H9 (cell line): ENCODE data around the gene RIMBP2. TPM values are rescaled to one million over a fixed set of nuclear protein-coding genes. Genes with fewer than 3 reads are reported as not detected.

Experiments
- DNase-seq: peaks from one replicate; pipeline ENCODE4 v3.0.0-alpha.2; 2017
- H2AFZ ChIP-seq: one replicate; pipeline ENCODE4 v1.6.1; 2013; ENCODE audit warnings: mild to moderate bottlenecking, low read length, control low read depth, moderate library complexity
- H2AK5ac ChIP-seq: 2 replicates; pipeline ENCODE4 v1.6.1; 2013; ENCODE audit warnings: low read length, control low read depth, mixed read lengths; ENCODE audit not compliant: insufficient read length
- H2BK120ac ChIP-seq: one replicate; pipeline ENCODE4 v1.6.1; 2013; ENCODE audit warnings: low read depth, mild to moderate bottlenecking, low read length, control low read depth, inconsistent platforms; ENCODE audit not compliant: poor library complexity, severe bottlenecking
- H2BK12ac ChIP-seq: 2 replicates; pipeline ENCODE4 v1.6.1; 2013; ENCODE audit warnings: low read length, control low read depth, mixed read lengths, low read depth; ENCODE audit not compliant: insufficient read length
- H2BK15ac ChIP-seq: 2 replicates; pipeline ENCODE4 v1.6.1; 2013; ENCODE audit warnings: low read depth, low read length, control low read depth
- H2BK20ac ChIP-seq: one replicate; pipeline ENCODE4 v1.6.1; 2013; ENCODE audit warnings: low read depth, mild to moderate bottlenecking, low read length, control low read depth, inconsistent platforms; ENCODE audit not compliant: poor library complexity, severe bottlenecking
- H2BK5ac ChIP-seq: 2 replicates; pipeline ENCODE4 v1.6.1; 2013; ENCODE audit warnings: low read length, control low read depth, mixed read lengths; ENCODE audit not compliant: insufficient read length
- H3K14ac ChIP-seq: 2 replicates; pipeline ENCODE4 v1.6.1; 2013; ENCODE audit warnings: low read length, control low read depth; ENCODE audit not compliant: insufficient read depth
- H3K18ac ChIP-seq: 2 replicates; pipeline ENCODE4 v1.6.1; 2013; ENCODE audit warnings: low read depth, mild to moderate bottlenecking, mixed read lengths, low read length, control low read depth; ENCODE audit not compliant: insufficient read length
- H3K23ac ChIP-seq: 2 replicates; pipeline ENCODE4 v1.6.1; 2013; ENCODE audit warnings: low read length, control low read depth, mixed read lengths, low read depth; ENCODE audit not compliant: insufficient read length
- H3K23me2 ChIP-seq: 2 replicates; pipeline ENCODE4 v1.6.1; 2013; ENCODE audit warnings: low read depth, mild to moderate bottlenecking, mixed read lengths, low read length, control low read depth; ENCODE audit not compliant: insufficient read length, poor library complexity, severe bottlenecking
- H3K27ac ChIP-seq: 2 replicates; pipeline ENCODE4 v1.5.1; 2013; ENCODE audit warnings: low read length, control low read depth, mixed read lengths, low read depth; ENCODE audit not compliant: insufficient read length
- H3K27me3 ChIP-seq: 2 replicates; pipeline ENCODE4 v1.6.1; 2013; ENCODE audit warnings: low read length, control low read depth, inconsistent platforms; ENCODE audit not compliant: insufficient read depth
- H3K4ac ChIP-seq: 2 replicates; pipeline ENCODE4 v1.6.1; 2013; ENCODE audit warnings: low read depth, mild to moderate bottlenecking, control low read depth, inconsistent platforms, low read length, moderate library complexity
- H3K4me1 ChIP-seq: 2 replicates; pipeline ENCODE4 v1.6.1; 2013; ENCODE audit warnings: low read length, control low read depth, inconsistent platforms; ENCODE audit not compliant: insufficient read depth
- H3K4me2 ChIP-seq: 2 replicates; pipeline ENCODE4 v1.6.1; 2013; ENCODE audit warnings: low read length, control low read depth, mixed read lengths; ENCODE audit not compliant: insufficient read length, insufficient read depth
- H3K56ac ChIP-seq: 2 replicates; pipeline ENCODE4 v1.6.1; 2013; ENCODE audit warnings: low read depth, mild to moderate bottlenecking, mixed read lengths, low read length, control low read depth; ENCODE audit not compliant: insufficient read length
- H3K79me1 ChIP-seq: 2 replicates; pipeline ENCODE4 v1.6.1; 2013; ENCODE audit warnings: low read depth, mild to moderate bottlenecking, moderate library complexity, low read length, control low read depth, inconsistent platforms; ENCODE audit not compliant: insufficient read depth, poor library complexity, severe bottlenecking
- H3K79me2 ChIP-seq: 2 replicates; pipeline ENCODE4 v1.6.1; 2013; ENCODE audit warnings: low read length, control low read depth, inconsistent platforms; ENCODE audit not compliant: insufficient read depth
- H3K9ac ChIP-seq: 2 replicates; pipeline ENCODE4 v1.6.1; 2013; ENCODE audit warnings: low read length, control low read depth, mixed read lengths; ENCODE audit not compliant: insufficient read length; ENCODE audit errors: extremely low read depth
- H3K9me3 ChIP-seq: one replicate; pipeline ENCODE4 v1.6.1; 2013; ENCODE audit warnings: low read depth, low read length, inconsistent platforms; ENCODE audit not compliant: control insufficient read depth
- H3T11ph ChIP-seq: one replicate; pipeline ENCODE4 v1.6.1; 2013; ENCODE audit warnings: mild to moderate bottlenecking, low read length, control low read depth, inconsistent platforms
- H4K20me1 ChIP-seq: one replicate; pipeline ENCODE4 v1.6.1; 2013; ENCODE audit not compliant: control insufficient read depth, insufficient read length, insufficient read depth
- H4K5ac ChIP-seq: 2 replicates; pipeline ENCODE4 v1.6.1; 2013; ENCODE audit warnings: low read depth, mild to moderate bottlenecking, mixed read lengths, low read length, control low read depth; ENCODE audit not compliant: insufficient read length
- H4K8ac ChIP-seq: replicated peaks from 2 replicates; pipeline ENCODE4 v1.6.1; 2013; ENCODE audit warnings: low read length, control low read depth, mixed read lengths, low read depth; ENCODE audit not compliant: insufficient read length
- H4K91ac ChIP-seq: 2 replicates; pipeline ENCODE4 v1.6.1; 2013; ENCODE audit warnings: low read depth, mild to moderate bottlenecking, moderate library complexity, mixed read lengths, low read length, control low read depth; ENCODE audit not compliant: insufficient read length
- H3K27ac Mint-ChIP-seq, 3 experiments: 2 replicates in 2 of 3; 3 replicates in 1 of 3; pipeline ENCODE4 v1.8.0; 2020 to 2021; ENCODE audit warnings: mixed read lengths in 3 of 3, mild to moderate bottlenecking in 1 of 3, moderate library complexity in 1 of 3
- H3K27me3 Mint-ChIP-seq: 2 replicates; pipeline ENCODE4 v1.8.0; 2021; ENCODE audit warnings: low read depth, mild to moderate bottlenecking, moderate library complexity, mixed read lengths
- H3K36me3 Mint-ChIP-seq, 3 experiments: 2 replicates in 2 of 3; 3 replicates in 1 of 3; pipeline ENCODE4 v1.8.0; 2020 to 2021; ENCODE audit warnings: low read depth in 3 of 3, mixed read lengths in 3 of 3; ENCODE audit not compliant: insufficient read depth in 1 of 3
- H3K4me1 Mint-ChIP-seq, 2 experiments: 2 replicates each; pipeline ENCODE4 v1.8.0; 2020; ENCODE audit warnings: mixed read lengths in 2 of 2
- H3K4me3 Mint-ChIP-seq, 2 experiments: 2 replicates in 1 of 2; 3 replicates in 1 of 2; pipeline ENCODE4 v1.8.0; 2020 to 2021; ENCODE audit warnings: mild to moderate bottlenecking in 2 of 2, mixed read lengths in 2 of 2, moderate library complexity in 1 of 2
- H3K9me3 Mint-ChIP-seq, 2 experiments: 2 replicates in 1 of 2; 3 replicates in 1 of 2; pipeline ENCODE4 v1.8.0; 2020; ENCODE audit warnings: mild to moderate bottlenecking in 2 of 2, mixed read lengths in 2 of 2, moderate library complexity in 1 of 2
- CTCF ChIP-seq: fragments of 200-600 bp; sonication (generic); conservative IDR thresholded peaks from 3 replicates; pipeline ENCODE4 v1.8.0; 2021; ENCODE audit warnings: antibody characterized with exemption, mild to moderate bottlenecking
- WGBS: extraction: QIAGEN DNeasy Blood & Tissue Kit; methylation state at CpG from one replicate; pipeline ENCODE4 v1.1.7; 2013; ENCODE audit warnings: missing lambda C conversion rate, low lambda C conversion rate, mixed read lengths; ENCODE audit not compliant: insufficient read length; ENCODE audit errors: extremely low coverage; 5-methylcytosine and 5-hydroxymethylcytosine counted together
- total RNA-seq: library from RNA; stranded (reverse); gene quantifications from 2 replicates; pipeline ENCODE4 v1.2.1, GENCODE V29; 2021

The RIMBP2 gene
- total RNA-seq, 1 experiment from 2014 or later: 0.70 TPM

DNA sequence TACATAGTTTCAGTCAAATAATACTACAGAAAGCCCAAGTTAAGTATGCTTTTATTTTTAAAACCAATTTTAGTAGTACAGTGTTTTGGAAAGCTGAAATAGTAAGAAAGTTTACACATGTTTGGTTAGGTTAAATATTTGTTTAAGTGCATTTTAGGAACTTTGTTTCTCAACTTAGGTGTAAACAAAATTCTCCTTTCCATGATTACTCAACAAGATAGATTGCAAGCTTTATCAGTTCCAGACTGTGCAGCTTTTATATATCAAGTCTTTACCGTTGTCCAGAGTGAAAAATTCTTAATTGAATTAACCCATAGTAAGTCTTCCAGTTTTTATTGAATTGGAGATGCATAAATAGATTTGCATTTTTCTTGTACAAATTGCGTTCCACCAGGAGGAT lies 333.3 kb downstream of the RIMBP2 start:
- Histone ChIP-seq H3K23me2 (no peaks in the 10 kb centered on the region), H4K20me1 (no peaks in the 10 kb centered on the region), H2AFZ (no peak overlapping the region), H3K27me3 (no peaks in the 10 kb centered on the region), H2BK5ac (no peak overlapping the region), H4K8ac (no peak overlapping the region), H3K27ac (no peak overlapping the region), H3K4me2 (no peak overlapping the region), H3K18ac (no peak overlapping the region), H3K79me2 (no peaks in the 10 kb centered on the region), H2AK5ac (no peak overlapping the region), H2BK20ac (no peak overlapping the region), H2BK12ac (no peak overlapping the region), H2BK15ac (no peak overlapping the region), H3K9me3 (no peaks in the 10 kb centered on the region), H3T11ph (no peak overlapping the region), H3K56ac (no peak overlapping the region), H3K23ac (no peak overlapping the region), H3K9ac (no peak overlapping the region), H3K4ac (no peak overlapping the region), H2BK120ac (no peak overlapping the region), H4K5ac (no peak overlapping the region), H3K4me1 (no peaks in the 10 kb centered on the region), H3K79me1 (no peaks in the 10 kb centered on the region), H3K14ac (no peak overlapping the region), H4K91ac (no peak overlapping the region)
- H3K9me3 Mint-ChIP-seq: peaks cover 0 to 2% of the 10 kb centered on the region in 2 experiments; a peak in 3 of 5 replicates
- H3K4me3 Mint-ChIP-seq: no peak overlapping the region
- H3K36me3 Mint-ChIP-seq: no peaks in the 10 kb centered on the region
- no peaks in the 10 kb centered on the region for H3K4me1 Mint-ChIP-seq
- no CpG with 5 or more reads among the region's 2 CpGs for WGBS
- DNase-seq: no peak
- TF ChIP-seq CTCF: no peak
- no peak overlapping the region for H3K27ac Mint-ChIP-seq
- H3K27me3 Mint-ChIP-seq: peaks cover 23% of the 10 kb centered on the region
